Activated naive CD4-positive, alpha-beta T cell treated with anti-CD3 and anti-CD28 coated beads, Interleukin-2, amount 50 U/mL, for 16 hours (primary cell): ENCODE results near the gene C2orf76.
A peak's percentile ranks its signal among the peaks of the same experiment; 100 is the strongest.
"Not testable (repeated sequence)": the region's sequence is repeated elsewhere in the genome, so short reads cannot be mapped to it uniquely, and the experiment has no call there.

Source experiments
- DNase-seq: peaks from one replicate; pipeline ENCODE4 v3.0.0-alpha.2; 2020

C2orf76 gene

DNA sequence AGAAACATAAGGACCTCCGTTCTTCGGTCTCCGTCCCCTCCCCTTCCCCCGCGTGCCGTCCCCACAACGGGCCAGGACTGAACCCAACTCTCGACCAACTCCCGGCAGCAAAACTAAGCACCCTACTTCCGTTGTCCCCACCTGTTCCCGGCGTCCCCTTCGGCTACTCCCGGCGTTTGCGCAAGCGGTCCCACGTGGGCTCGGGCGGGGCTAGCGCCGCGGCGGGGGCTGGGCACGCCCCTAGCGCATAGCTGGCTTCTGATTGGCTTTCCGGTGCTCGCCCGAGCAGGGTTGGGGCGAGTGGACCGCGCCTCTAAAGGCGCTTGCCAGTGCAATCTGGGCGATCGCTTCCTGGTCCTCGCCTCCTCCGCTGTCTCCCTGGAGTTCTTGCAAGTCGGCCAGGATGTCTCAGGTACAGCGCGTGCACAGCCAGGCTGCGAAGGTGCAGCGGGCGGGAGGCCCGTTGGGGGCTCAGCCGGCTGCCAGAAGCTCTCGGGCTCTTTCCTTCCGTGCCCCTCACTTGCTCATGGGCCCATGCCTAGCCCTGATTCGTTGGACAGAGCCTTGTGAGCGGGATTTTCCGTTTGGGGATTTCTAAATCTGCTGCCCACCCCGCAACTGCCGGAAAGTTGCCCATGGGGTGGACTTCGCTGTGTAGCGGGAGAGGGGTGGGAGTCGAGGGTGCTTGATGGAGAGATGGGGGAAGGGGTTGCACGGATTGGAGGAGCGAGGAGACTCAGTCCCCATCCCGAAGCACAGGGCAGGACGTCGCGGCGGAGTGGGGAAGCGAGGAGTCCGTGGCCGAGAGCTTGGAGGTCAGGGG, at the start of gene C2orf76, which contains the start of gene DBI:
Gene C2orf76 (minus strand): TSS at position 186 of the 823 bp plus-strand sequence. CDS start 26,875 bp downstream, outside the sequence.
Gene DBI (plus strand): TSS at position 329 of the 823 bp plus-strand sequence. CDS start 75 bp downstream, at position 404.
- peak; percentile 91 for DNase-seq

DNA sequence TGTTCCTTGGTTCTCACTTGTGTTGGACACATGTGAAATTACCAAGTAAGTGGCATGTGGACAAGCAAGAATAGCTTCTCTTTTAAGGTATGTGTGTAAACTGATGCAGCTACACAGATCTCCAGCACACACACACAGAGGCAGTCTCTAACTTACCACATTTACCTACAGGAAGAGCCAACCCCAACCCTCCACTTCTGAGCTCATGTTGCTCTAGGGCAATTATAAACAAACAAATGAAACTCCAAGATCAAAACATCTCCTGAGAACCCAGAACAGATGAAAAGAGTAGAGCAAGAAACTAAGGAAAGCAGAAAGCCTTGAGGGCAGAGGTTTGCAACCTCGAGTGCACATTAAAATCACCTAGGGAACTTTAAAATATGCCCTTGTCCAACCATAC, 49.0 kb upstream of the C2orf76 start:
- no peak for DNase-seq

DNA sequence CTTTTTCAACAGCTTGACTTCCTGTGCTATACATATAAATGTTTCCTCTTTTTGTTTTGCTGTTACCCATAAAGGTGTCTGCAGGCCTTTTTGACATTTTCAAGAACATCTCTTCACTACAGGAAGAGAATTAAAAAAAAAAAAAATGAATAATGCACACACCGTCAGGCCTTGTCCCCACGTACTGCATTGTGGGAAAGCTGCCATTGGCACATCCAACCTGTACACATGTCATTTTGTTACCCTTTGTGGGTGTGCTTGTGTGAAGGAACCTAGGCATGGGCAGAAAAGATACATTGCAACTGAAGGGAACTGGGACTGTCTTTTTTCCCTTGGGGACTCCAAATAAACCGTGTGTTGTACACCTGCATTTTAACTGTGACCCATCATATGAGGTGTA, 48.3 kb upstream of the C2orf76 start:
- no peak for DNase-seq

DNA sequence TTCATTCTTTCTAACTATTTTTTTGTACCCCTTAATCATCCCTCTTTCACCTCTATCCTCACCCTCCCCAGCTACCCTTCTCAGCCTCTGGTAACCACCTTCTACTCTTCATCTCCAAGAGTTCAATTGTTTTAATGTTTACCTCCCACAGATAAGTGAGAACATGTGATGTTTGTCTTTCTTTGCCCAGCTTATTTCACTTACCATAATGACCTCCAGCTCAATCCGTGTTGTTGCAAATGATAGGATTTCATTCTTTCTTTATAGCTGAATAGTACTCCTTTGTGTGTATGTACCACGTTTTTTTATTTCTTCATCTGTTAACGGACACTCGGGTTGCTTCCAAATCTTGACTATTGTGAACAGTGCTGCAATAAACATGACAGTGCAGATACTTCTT, 42.9 kb upstream of the C2orf76 start:
- no peak for DNase-seq

DNA sequence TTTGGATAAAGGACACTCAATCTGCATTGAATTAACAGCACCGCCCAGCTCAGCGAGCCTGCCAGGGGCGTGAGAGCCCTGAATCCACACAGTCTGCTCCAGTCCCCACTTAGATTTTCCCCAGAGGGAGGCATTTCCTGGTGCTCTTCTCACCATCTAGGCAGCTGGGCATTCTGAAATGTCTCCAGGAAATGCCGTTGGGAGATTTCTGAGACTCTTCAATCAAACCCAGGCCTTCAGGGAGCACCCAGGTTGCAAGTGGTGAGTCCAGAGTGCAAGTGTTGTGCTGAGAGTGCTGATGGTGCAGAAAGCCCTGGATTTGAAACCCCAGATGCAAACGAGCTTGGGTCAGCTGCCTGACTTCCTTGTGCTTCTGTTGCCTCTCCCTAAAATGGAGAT, 41.6 kb upstream of the C2orf76 start:
- DNase-seq = no peak

DNA sequence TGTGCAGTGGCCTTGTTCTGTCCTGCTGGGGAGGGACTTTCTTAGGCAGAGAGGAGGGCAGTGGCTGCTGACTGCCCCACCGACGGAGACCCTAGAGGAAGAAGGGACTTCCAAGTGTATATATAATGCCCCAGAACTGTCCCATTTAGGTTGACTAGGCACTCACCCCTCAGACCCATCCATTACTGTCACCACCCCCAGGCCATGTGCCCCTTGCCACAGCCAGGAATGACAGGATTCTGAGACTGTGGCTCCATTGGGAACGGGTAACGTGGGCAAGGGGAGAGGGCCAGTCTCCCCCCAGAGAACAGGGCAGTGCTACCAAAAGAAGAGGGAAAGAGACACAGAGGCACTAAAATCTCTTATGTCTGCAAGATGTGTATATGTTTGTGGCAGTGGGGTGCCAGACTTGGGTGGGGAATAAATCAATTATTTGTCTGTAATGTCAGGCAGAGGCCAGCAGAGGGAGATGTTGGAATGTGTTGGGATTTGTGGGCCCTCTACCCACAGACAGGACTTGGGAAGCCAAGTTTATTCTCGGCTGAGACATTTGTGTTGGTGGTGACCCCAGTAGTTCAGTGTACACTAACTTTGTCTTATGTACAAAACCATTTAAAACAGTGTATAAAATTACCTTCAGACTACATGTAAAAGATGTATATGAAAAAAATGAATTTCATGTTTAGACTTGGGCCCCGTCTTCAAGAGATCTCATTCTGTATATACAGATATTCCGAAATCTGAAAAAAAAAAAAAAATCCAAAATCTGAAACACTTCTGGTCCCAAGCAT, 41.0 kb upstream of the C2orf76 start:
- DNase-seq = no peak

DNA sequence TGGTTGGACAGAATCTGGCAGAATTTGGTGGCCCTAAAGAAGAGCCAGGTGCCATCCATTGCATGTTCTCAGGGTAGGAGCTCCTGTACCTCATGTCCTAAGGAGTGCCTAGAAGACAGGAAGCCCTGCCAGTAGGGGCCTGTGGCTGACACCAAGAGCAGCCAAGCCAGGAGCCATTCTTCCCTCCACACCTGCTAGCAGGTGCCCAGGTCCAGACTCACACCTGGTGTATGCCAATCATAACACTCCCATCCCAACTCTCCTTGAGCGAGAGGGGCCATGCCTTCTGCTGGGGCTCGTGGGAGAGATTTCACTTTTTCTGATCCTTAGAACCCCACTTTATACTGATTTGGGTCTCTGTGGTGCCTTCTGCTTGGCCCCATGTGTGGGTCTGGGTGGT, 38.5 kb upstream of the C2orf76 start:
- no peak for DNase-seq

DNA sequence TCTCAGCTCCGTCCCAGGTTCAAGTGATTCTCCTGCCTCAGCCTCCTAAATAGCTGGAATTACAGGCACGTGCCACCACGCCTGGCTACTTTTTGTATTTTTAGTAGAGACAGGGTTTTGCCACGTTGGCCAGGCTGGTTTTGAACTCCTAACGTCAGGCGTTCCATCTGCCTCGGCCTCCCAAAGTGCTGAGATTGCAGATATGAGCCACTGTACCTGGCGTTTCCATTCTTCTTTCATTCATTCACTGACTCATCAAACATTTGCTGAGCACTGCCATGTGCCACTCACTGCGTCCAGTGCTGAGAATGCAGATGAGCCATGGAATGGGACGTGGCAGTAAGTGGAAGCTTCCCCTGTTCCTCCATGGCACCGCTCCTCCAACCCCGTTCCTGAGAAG, 37.0 kb upstream of the C2orf76 start:
- DNase-seq = not testable (repeated sequence)

DNA sequence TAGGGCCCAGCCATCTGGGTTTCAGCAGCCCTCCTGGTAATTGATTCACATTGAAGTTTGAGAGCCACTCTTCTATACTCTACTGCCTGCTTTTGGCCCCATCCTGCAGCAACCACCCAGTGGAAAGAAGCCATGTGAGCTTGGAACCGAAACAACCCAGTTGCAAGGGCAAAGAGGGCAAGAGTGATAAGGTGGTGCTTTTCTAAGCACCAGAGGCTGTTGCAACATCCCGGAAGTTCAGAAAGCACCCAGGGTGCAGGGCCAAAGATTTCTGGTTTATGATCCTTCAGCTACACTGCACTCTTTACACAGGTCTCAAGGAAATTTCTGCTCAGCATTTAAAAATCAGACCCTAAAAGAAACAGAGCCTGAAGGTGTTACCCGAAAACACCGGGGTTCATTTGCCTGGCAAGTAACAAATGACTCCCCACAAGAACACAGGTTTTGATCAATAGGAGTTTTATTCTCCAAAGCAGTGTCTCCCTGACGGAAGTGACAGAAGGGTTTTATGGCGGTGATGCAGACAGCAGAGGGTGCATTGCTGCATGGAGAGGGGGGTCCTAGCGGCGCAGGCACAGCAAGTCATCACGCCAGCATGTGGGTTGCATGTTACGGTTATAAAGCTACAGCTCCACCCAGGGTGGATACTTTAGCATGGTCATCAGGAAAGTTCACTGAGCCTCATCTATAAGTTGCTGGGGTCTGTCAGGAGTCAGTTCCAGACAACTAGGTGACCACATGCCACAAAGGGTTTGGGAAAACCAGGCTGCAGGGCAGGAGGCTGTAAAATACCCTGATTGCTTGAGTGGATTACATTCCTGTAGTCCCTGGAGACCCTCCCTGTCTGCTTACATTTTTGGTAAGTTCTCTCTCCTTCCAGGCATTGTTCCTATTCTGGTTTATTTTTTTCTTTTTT, 36.3 kb upstream of the C2orf76 start:
- no peak for DNase-seq

DNA sequence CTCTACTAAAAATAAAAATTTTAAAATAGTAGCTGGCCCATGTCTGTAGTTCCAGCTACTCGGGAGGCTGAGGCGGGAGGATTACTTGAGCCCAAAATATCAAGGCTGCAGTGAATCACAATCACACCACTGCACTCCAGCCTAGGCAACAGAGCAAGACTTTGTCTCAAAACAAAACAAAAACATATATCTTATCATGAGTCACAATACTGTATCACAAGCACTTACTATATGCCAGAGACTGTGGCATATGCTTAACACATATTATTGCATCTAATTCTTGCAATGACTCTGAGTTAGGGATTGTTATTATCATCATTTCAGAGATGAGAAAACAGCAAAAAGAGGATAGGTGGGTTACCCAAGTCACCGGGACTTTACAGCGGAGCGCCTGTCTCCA, 35.5 kb upstream of the C2orf76 start:
- DNase-seq = no peak

DNA sequence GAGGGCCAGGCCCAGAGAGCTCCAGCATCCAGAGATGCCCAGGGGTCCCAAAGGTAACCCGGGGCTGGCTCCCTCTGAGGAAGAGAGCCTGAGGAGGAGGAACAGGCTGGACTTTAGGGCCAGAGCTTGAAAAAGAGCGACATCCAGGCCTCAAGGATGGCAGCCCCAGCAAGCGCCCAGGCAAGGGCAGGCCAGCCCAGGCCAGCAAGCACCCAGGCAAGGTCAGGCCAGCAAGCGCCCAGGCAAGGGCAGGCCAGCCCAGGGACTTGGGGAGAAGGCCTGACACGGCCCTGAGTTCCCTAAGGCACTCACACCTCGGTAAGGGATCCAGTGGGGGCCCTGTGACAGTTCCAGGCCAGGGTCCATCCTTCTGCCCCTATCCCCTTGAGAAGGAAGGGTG, 30.6 kb upstream of the C2orf76 start:
- no peak for DNase-seq

DNA sequence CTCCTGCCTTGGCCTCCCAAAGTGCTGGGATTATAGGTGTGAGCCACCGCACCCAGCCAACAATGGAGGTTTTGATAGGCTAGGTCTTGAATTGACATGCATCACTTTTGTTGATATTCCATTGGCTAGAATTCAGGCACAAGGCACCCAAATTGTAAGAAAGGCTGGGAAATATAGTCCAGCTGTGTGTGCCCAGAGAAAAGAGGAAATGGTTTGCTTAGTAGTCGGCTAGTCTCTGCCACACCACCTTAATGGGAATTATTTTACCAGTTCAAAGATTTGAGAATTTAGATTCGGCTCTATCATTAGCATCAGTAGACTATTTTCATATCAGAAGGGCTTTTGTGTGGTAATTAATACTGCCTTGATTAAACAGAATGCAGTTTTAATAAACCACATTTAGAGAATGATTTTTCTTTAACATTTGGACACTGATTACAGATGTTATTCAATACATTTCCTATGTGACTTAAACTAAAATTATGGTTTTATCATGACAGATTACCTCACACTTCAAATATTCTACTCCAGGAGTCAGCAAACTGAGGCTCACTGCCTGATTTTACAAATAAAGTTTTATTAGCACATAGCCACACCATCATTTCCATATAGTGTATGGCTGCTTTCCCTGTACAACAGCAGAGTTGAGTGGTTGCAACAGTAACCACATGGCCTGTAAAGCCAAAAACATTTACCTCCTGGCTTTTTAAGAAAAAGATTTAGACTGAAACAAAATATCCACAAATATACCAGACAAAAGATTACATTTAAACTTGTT, 27.5 kb upstream of the C2orf76 start:
- DNase-seq = no peak

DNA sequence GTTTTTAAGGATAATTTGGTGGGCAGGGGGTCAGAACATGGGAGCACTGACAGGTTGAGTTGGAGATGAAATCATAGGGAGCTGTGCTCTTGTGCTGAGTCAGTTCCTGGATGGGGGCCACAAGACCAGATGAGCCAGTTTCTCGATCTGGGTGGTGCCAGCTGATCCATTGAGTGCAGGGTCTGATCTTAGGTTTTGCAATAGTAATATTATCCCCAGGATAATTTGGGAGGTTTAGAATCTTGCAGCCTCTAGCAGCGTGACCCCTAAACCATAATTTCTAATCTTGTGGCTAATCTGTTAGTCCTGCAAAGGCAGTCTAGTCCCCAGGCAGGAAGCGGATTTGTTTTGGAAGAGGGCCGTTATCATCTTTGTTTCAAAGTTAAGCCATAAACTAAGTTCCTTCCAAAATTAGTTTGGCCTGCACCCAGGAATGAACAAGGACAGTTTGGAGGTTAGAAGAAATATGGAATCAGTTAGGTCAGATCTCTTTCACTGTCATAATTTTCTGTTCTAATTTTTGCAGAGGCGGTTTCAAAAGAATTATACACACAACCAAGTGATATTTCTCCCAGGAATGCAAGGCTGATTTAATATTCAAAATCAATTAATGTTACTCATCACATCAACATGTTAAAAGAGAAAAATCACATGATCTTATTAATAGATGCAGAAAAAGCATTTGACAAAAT, 23.1 kb upstream of the C2orf76 start:
- DNase-seq = no peak

DNA sequence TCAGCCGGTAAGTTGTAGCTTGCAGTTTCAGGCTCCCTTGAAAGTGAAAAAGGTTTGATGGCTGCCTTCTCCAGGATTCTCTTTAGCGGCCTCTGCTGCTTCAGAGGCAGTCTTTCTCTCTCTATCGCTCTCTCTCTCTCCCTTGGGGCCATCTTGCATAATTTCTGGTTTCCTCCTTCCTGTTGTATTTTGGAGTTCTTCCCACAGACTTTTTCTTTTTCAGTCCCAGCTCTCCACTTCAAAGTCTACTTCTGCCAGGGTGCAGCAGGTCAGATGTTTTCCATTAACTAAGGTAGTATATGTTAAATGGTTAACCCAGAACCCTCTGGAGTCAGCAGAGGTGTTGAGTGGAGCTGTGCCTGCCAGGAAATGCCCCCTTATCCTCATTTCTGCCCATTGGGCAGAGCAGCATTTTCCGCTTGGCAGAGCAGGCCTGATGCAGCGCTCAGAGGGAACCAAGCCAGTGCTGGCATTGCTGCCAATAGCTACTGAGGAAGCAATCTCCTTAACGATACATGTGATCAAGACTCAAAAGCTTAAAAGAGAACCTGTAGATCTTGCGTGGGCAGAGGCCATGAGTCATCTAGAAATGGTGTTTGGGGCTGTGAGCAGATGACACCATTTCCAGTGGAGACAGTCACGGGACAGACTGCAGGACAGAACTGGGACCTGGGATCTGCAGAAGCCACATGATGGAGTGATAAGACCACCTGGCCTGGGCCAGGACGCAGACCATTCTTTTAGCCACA, 20.9 kb upstream of the C2orf76 start:
- DNase-seq = peak; percentile 33

DNA sequence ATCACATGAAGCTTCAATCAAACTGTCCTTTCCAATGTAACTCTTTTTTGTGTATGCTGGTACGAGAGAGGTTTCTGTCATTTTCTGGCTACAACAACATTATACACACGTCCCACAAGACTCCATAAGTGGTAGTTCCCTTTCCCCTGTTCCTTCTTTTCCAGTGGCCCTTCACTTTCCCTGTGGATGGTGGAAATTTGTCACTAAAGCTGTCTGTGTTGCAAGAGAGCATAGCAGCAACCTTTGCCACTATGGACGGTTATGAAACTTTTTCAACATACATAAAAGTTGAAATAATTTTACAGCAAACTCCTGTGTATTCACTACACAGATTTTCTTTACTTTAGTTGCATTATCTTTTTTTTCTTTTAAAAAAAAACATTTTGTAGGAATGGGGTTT, 18.8 kb upstream of the C2orf76 start:
- no peak for DNase-seq

DNA sequence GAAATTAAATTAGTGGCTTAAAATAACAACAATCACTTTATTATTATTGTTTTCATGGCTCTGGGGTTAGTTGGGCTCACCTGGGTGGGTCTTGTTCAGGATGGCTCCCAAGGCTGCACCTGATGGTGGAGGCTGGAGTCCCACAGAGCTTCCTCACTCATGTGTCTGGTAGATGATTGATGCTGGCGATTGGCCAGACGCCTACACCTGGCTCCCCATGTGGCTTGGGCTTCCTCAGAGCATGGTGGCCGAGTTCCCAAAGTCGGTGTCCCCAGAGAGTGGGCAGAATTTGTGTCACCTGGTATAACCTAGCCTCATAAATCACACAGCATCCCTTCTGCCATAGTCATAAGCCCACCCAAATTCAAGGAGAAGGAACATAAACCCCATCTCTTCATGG, 18.3 kb upstream of the C2orf76 start:
- DNase-seq = no peak

DNA sequence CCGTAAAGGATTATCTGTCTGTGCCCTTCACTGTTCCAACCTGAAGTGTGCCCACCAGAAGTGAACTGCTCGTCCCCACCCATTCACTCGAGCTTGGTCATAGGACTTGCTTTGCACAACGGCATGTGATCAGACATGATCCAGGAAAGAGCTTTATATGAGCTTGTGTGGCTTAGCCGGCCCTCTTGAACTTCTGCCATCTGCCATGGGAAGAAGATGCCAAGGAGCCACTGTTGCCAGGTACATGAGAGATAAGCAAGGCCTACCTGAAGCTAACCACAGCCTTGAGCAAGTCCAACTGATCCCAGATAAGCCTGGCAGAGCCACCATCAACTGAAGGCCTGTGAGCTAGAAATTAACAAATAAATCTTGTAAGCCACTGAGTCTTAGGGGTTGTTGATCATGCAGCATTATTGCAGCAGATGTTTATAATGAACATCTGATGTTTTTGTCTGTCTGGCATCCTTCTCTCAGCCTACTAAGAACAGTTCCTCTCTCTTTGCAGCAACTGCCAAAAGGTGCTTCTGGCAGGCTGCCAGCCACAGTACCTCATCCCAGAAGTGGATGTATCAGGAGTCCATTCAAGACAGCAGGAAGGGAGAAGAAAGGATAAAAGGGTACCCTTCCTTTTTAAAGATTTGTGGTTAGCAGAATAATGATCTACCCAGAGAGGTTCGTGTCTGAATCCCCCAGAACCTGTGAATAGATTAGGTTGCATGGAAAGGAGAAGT, 16.9 kb upstream of the C2orf76 start:
- no peak for DNase-seq

DNA sequence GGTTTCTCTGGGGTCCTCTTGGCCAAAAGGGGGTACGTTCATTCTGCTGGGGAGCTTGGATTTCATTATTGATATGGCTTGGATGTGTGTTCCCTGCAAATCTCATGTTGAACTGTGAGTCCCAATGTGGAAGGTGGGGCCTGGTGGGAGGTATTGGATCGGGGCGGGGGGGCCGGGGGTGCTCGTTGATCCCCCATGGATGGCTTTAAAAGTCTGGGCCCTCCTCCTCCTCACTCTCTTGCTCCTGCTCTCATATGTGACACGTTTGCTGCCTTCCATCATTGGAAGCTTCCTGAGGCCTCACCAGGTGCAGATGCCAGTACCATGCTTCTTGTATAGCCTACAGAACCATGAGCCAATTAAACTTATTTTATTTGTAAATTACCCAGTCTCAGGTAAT, 11.9 kb upstream of the C2orf76 start:
- DNase-seq = no peak

DNA sequence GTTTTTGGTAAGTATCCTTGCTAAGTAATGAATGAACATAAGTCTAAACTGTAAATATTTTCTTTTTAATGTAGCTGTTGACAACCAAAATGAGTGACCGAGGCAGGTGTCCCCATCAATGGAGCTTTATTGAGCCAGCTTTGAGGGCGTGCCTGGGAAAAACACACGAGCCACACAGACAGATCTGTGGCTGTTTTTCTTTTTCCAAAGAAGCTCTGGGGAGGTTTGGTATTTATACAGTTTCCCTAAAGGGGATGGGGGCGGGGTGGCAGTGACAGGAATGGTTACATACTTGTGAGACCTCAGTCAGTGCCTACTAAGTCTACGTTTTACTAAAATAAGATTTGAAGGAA, 11.3 kb upstream of the C2orf76 start:
- DNase-seq = no peak

DNA sequence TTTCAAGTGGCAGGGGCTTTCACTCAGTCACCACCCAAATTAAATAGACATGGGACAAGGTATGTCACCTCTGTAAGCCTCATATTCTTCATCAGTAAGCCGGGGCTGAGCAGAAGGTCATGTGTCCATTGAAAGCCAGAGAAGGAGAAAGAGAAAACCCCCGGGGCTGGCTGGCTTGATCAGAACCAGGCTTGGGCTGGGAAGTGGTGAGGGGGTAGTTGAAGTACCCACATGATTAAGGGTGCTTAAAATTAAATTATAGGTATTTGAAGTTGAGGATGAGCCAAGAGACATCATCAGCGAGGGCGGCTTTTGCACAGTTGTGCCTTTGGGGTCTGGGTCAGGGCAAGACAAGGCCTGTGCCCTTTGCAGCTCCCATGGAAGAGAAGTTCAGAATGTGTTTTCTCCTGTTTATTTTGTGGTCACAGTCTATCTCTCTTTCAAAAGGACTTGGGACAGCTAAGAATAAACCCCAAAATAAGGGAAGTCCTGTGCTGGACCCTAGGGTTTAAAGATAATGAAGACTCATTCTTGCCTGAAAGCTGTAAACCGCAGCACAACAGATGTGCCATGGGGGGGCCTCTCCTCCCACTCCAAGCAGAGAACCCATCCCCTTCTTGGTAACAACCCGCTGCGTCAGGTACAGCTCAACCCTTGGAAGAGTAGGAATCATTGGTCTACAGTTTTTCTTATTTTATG, 10.8 kb upstream of the C2orf76 start:
- DNase-seq = no peak
